ENCODE results near the gene KIF26B.
"Not testable (repeated sequence)": the region's sequence is repeated elsewhere in the genome, so short reads cannot be mapped to it uniquely, and the experiment has no call there.

Gene KIF26B

DNA sequence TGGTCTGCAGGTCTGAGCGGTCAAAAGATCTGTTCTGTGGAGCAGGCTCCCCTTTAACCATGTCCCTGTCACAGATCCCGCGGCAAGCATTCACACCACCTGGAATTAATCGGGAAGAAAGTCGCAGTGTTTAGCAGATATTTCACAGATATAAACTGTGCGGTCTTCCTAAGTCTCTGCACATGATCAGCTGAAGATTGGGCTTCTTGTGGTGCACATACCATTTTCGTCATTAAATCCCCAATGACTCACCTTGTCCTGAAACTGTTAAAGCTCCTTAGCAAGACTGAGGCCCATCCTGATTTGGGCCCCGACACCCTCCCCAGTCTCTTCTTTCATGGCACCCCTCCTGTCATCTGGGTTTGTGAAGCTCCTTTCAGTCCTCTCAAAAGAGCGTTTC lies 158.8 kb downstream of the KIF26B start:
- no peak for DNase-seq (ENCODE audit: low read depth)
- Histone ChIP-seq H3K27me3 (replicated peaks; ENCODE audit: control insufficient read depth, insufficient read depth, low read length) (peaks cover 7% of the 10 kb centered on the region), H3K4me1 (ENCODE audit: control insufficient read depth, insufficient read depth, low read length) (peaks cover 8% of the 10 kb centered on the region)

DNA sequence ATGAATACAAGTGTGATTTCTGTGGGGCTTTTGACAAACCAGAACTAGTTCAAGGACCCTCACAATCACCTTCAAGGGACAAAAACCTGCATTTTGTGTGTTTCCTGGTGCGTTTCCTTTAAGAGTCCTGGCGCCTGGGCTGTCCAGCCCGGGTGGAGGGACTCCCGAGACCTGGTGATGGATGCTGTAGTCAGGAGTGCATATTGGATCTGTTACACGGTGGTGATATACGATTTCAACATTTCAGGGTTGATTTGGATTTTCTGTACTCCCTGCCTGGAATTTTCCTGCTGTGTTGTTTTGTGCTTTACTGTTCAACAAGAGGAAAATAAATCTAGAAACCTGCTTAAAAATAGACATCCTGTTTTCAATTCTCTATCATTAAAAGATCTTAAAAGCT lies 162.0 kb downstream of the KIF26B start:
- no peak for DNase-seq (ENCODE audit: low read depth)
- Histone ChIP-seq H3K9me3 (ENCODE audit: control insufficient read depth, low read length) (no peaks in the 10 kb centered on the region), H3K36me3 (ENCODE audit: control insufficient read depth, insufficient read depth, low read length, severe bottlenecking) (no peaks in the 10 kb centered on the region), H3K9ac (ENCODE audit: low read length) (no peak overlapping the region), H3K27me3 (replicated peaks; ENCODE audit: control insufficient read depth, insufficient read depth, low read length) (peaks cover 7% of the 10 kb centered on the region), H3K4me1 (ENCODE audit: control insufficient read depth, insufficient read depth, low read length) (no peaks in the 10 kb centered on the region), H3K4me3 (ENCODE audit: low read length) (no peak overlapping the region)

More for the DNA sequence above, 158.8 kb downstream of the KIF26B start:
- no peak overlapping the region for H3K4me3 ChIP-seq (ENCODE audit: low read length)
- no peak overlapping the region for H3K9ac ChIP-seq (ENCODE audit: low read length)
- H3K36me3 ChIP-seq (ENCODE audit: control insufficient read depth, insufficient read depth, low read length, severe bottlenecking): no peaks in the 10 kb centered on the region
- no peaks in the 10 kb centered on the region for H3K9me3 ChIP-seq (ENCODE audit: control insufficient read depth, low read length)

DNA sequence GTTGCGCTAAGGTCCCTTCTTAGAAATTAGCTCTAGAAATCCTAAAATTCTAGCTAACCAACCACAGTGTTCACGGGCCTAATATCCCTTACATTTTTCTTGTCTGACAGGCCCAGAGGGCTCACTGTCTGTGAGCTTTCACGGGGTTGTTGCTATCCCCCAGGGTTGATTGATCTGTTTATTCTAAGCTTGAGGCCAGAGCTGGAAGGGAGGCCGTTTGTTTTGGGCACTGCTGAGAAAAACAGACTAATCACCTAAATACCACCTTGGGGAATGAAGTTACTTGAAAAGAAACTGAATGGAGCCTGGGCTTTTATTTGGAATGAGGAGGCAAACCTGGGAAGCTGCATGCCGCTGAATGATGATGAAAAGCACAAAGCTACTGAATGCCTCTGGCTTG lies 162.4 kb downstream of the KIF26B start:
- Histone ChIP-seq H3K36me3 (ENCODE audit: control insufficient read depth, insufficient read depth, low read length, severe bottlenecking) (no peaks in the 10 kb centered on the region), H3K9me3 (ENCODE audit: control insufficient read depth, low read length) (no peaks in the 10 kb centered on the region), H3K4me1 (ENCODE audit: control insufficient read depth, insufficient read depth, low read length) (no peaks in the 10 kb centered on the region), H3K4me3 (ENCODE audit: low read length) (no peak overlapping the region), H3K9ac (ENCODE audit: low read length) (no peak overlapping the region), H3K27me3 (replicated peaks; ENCODE audit: control insufficient read depth, insufficient read depth, low read length) (peaks cover 4% of the 10 kb centered on the region)
- no peak for DNase-seq (ENCODE audit: low read depth)

DNA sequence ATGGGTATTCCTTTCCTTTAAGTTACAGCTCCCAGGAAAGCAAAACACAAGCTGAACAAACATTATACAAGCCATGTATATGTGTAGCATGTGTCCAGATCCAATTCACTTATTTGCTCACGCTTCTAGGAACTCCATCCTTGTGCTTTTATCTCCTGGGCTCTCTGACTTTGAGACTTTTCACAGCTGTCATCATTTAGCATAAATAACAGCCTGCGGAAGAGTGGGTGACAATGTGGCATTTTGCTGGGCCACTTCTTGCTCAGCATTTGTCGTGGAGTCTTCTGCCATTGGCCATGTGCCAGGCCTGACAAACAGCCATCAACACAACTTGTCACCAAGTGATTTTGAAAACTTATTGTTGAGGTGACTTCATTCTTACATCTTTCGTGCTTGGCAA lies 164.3 kb downstream of the KIF26B start:
- Histone ChIP-seq H3K4me1 (ENCODE audit: control insufficient read depth, insufficient read depth, low read length) (no peaks in the 10 kb centered on the region), H3K9ac (ENCODE audit: low read length) (no peak overlapping the region), H3K4me3 (ENCODE audit: low read length) (no peak overlapping the region), H3K9me3 (ENCODE audit: control insufficient read depth, low read length) (no peaks in the 10 kb centered on the region), H3K36me3 (ENCODE audit: control insufficient read depth, insufficient read depth, low read length, severe bottlenecking) (no peaks in the 10 kb centered on the region), H3K27me3 (replicated peaks; ENCODE audit: control insufficient read depth, insufficient read depth, low read length) (peaks cover 4% of the 10 kb centered on the region)
- no peak for DNase-seq (ENCODE audit: low read depth)

DNA sequence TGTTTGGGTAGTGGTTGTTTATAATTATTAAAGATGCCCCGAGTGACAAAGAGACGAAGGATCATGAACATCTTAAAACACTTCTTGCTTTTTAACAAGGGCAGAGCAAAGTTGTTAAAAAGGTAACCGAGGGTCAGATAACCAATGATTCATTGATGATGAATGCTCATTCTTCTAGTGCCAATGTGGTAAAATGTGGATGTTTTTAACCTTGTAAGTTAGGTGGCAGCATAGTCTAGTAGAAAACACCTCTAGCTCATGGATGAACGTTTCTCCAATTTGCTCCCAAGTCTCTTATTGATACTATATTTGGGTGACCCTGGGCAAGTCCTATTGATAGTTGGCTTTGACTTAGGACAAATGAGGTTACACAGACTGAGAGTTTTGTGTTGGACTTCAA lies 167.9 kb downstream of the KIF26B start:
- Histone ChIP-seq H3K4me3 (ENCODE audit: low read length) (no peak overlapping the region), H3K9ac (ENCODE audit: low read length) (no peak overlapping the region), H3K27me3 (replicated peaks; ENCODE audit: control insufficient read depth, insufficient read depth, low read length) (peaks cover 7% of the 10 kb centered on the region), H3K4me1 (ENCODE audit: control insufficient read depth, insufficient read depth, low read length) (no peaks in the 10 kb centered on the region), H3K36me3 (ENCODE audit: control insufficient read depth, insufficient read depth, low read length, severe bottlenecking) (no peaks in the 10 kb centered on the region), H3K9me3 (ENCODE audit: control insufficient read depth, low read length) (no peaks in the 10 kb centered on the region)
- no peak for DNase-seq (ENCODE audit: low read depth)

DNA sequence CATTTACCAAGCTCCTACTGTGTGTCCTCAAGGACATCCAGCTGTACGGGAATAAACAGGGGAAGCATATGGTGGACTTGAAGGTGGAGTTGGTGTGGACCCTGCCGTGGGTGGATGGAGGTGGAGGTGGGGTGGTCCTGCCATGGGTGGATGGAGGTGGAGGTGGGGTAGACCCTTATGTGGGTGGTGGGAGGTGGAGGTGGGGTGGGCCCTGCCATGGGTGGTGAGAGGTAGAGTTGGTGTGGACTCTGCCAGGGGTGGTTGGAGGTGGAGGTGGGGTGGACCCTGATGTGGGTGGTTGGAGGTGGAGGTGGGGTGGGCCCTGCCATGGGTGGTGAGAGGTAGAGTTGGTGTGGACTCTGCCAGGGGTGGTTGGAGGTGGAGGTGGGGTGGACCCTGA lies 169.0 kb downstream of the KIF26B start:
- not testable (repeated sequence) for H3K9ac ChIP-seq (ENCODE audit: low read length); DNase-seq (ENCODE audit: low read depth); H3K27me3 ChIP-seq (replicated peaks; ENCODE audit: control insufficient read depth, insufficient read depth, low read length)

DNA sequence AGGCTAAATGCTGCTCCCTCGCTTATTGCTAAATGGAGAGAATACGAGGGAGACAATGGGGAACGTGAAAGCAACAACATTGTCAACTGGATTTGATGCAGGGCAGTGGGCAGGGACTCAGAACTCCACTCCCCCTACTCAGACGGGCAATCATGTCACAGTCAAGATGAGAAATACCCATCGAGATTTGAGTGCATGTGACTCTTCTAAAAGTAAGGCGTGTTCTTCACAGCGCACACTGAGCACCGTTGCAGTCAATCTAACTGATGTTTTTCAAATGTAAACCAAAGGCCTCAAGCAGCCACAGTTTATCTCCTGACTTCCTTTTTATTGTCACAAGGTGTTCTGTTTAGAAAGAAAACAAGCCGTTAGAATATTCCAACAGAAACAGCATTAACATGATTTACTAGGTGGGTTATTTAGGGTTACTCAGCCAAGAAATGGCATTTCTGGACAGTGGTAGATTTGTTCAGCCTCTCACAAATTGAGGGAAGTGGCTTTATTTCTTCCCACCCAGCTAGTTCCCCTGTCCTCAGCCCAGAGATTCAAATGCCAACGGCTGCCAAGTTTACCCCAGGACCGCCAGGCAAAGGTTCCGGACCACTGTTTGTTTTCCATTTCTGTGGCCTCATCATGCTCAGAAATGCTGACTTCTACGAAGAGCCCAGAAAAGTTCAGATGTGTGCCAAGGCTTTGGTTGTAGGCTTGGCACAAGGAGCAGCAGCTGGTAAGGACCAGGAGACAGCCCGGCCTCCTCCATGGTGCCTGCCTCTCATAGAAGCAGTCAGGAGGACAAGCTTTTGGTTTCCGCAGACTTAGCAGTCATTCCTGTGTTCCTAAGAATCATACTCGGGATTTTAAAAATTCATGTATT lies 171.4 kb downstream of the KIF26B start:
- Histone ChIP-seq H3K4me3 (ENCODE audit: low read length) (no peak overlapping the region), H3K4me1 (ENCODE audit: control insufficient read depth, insufficient read depth, low read length) (no peaks in the 10 kb centered on the region), H3K36me3 (ENCODE audit: control insufficient read depth, insufficient read depth, low read length, severe bottlenecking) (no peaks in the 10 kb centered on the region), H3K9ac (ENCODE audit: low read length) (no peak overlapping the region), H3K27me3 (replicated peaks; ENCODE audit: control insufficient read depth, insufficient read depth, low read length) (peaks cover 7% of the 10 kb centered on the region), H3K9me3 (ENCODE audit: control insufficient read depth, low read length) (no peaks in the 10 kb centered on the region)
- no peak for DNase-seq (ENCODE audit: low read depth)

More for the DNA sequence above, 169.0 kb downstream of the KIF26B start:
- not testable (repeated sequence) for H3K9me3 ChIP-seq (ENCODE audit: control insufficient read depth, low read length); H3K4me1 ChIP-seq (ENCODE audit: control insufficient read depth, insufficient read depth, low read length); H3K36me3 ChIP-seq (ENCODE audit: control insufficient read depth, insufficient read depth, low read length, severe bottlenecking); H3K4me3 ChIP-seq (ENCODE audit: low read length)

DNA sequence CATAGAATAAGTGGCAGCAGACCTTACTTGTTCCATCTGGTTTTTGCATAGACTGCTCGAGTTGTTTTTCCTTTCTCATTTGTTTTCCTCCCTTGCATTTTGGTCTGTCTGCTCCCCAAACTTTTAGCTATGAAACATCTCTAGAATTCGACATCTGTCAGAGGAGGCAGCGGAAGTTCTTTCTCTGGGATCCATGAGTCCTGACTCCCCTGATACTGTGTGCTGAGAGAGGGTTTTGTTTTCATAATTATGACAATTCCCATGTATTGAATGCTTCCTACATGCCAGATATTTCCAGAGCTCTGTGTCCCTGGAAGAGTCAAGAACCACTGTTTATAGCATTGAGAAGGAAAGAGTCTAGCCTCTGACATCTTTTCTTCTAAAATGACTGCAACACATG lies 172.6 kb downstream of the KIF26B start:
- H3K9me3 ChIP-seq (ENCODE audit: control insufficient read depth, low read length): no peaks in the 10 kb centered on the region
- H3K36me3 ChIP-seq (ENCODE audit: control insufficient read depth, insufficient read depth, low read length, severe bottlenecking): no peaks in the 10 kb centered on the region
- no peak overlapping the region for H3K4me3 ChIP-seq (ENCODE audit: low read length)
- peaks cover 7% of the 10 kb centered on the region for H3K27me3 ChIP-seq (replicated peaks; ENCODE audit: control insufficient read depth, insufficient read depth, low read length)
- no peak overlapping the region for H3K9ac ChIP-seq (ENCODE audit: low read length)
- DNase-seq (ENCODE audit: low read depth): no peak
- H3K4me1 ChIP-seq (ENCODE audit: control insufficient read depth, insufficient read depth, low read length): no peaks in the 10 kb centered on the region

DNA sequence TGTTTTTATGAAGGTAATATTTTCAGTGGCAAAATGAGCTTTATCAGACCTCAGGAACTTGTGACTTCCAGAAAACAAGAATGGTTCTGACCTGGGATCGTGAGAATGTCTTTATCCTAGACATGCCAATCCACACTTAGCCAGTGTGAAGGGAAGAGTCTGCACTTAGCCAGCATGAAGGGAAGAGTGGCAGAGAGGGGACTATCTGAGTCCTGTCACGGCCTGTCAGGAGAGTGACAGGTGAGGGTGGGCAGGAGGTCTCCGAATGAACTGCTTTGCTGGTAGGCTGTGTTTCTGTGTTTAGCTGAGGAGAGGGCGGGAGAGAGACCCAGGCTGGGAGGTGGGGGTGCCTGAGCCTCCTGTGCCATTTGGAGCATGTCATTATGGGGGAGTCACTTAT lies 173.1 kb downstream of the KIF26B start:
- H3K4me1 ChIP-seq (ENCODE audit: control insufficient read depth, insufficient read depth, low read length): no peaks in the 10 kb centered on the region
- no peak for DNase-seq (ENCODE audit: low read depth)
- H3K9me3 ChIP-seq (ENCODE audit: control insufficient read depth, low read length): no peaks in the 10 kb centered on the region
- no peak overlapping the region for H3K4me3 ChIP-seq (ENCODE audit: low read length)
- H3K36me3 ChIP-seq (ENCODE audit: control insufficient read depth, insufficient read depth, low read length, severe bottlenecking): no peaks in the 10 kb centered on the region
- H3K27me3 ChIP-seq (replicated peaks; ENCODE audit: control insufficient read depth, insufficient read depth, low read length): peaks cover 7% of the 10 kb centered on the region
- no peak overlapping the region for H3K9ac ChIP-seq (ENCODE audit: low read length)

DNA sequence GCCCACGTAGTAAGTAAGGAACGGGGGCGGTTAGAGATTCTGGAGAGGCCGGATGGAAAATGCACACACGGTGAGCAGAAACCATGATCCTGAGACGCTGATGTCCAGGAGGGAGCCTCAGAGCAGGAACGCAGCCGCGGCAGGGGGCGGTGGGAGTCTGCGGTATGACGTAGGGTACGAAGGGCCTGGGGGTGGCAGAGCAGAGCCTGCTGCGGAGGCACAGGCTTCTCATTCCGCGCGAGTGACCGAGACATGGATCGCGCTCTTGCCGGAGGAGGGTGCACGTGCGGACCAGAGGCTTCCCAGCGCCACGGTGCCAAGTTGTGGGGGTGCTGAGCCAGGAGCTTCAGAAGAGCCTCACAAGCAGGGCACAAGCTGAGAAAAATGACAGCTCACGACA lies 176.2 kb downstream of the KIF26B start:
- no peaks in the 10 kb centered on the region for H3K9me3 ChIP-seq (ENCODE audit: control insufficient read depth, low read length)
- H3K4me1 ChIP-seq (ENCODE audit: control insufficient read depth, insufficient read depth, low read length): no peaks in the 10 kb centered on the region
- no peak for DNase-seq (ENCODE audit: low read depth)
- H3K27me3 ChIP-seq (replicated peaks; ENCODE audit: control insufficient read depth, insufficient read depth, low read length): peaks cover 7% of the 10 kb centered on the region
- H3K4me3 ChIP-seq (ENCODE audit: low read length): no peak overlapping the region
- no peaks in the 10 kb centered on the region for H3K36me3 ChIP-seq (ENCODE audit: control insufficient read depth, insufficient read depth, low read length, severe bottlenecking)
- H3K9ac ChIP-seq (ENCODE audit: low read length): no peak overlapping the region

DNA sequence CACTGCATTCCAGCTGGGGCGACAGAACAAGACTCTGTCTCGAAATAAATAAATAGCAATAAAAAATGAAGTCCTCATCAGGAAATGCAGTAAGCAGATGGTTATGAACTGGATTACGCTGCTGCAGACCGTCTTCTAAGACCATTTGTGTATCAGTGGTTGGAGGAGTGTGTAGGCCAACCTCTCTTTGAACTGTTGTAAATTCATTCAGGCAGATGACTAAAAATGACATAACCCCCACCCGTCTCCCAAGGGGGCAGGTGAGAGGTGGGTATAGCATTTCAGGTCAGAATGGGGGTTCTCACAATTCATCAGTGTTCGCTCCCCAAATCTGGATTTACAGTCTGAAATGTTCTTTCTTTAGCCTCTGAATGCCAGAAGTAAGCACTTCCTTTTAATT lies 177.3 kb downstream of the KIF26B start:
- Histone ChIP-seq H3K9ac (ENCODE audit: low read length) (no peak overlapping the region), H3K9me3 (ENCODE audit: control insufficient read depth, low read length) (no peaks in the 10 kb centered on the region), H3K27me3 (replicated peaks; ENCODE audit: control insufficient read depth, insufficient read depth, low read length) (peaks cover 2% of the 10 kb centered on the region), H3K4me3 (ENCODE audit: low read length) (no peak overlapping the region), H3K4me1 (ENCODE audit: control insufficient read depth, insufficient read depth, low read length) (no peaks in the 10 kb centered on the region), H3K36me3 (ENCODE audit: control insufficient read depth, insufficient read depth, low read length, severe bottlenecking) (no peaks in the 10 kb centered on the region)
- DNase-seq (ENCODE audit: low read depth): no peak

DNA sequence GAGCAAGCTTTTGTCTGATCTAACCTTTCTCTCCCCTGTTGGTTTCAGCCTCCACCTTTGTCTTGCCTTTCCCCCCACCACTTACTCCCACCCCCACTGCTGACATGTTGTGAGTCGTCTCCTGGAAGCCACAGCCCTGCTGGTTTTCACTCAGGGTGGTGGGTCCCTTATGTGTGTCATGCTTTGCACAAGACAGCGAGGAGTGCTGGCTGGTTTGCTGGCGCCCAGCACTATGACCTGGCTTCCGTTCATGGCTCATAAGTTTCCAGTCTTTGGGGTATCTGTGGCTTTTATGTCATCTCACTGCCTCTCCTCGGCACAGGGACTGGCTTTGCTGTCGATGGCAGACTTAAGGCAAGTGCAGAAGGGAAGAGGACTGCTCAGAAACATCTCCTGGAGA lies 177.7 kb downstream of the KIF26B start:
- no peak overlapping the region for H3K4me3 ChIP-seq (ENCODE audit: low read length)
- no peak for DNase-seq (ENCODE audit: low read depth)
- no peak overlapping the region for H3K9ac ChIP-seq (ENCODE audit: low read length)
- no peaks in the 10 kb centered on the region for H3K36me3 ChIP-seq (ENCODE audit: control insufficient read depth, insufficient read depth, low read length, severe bottlenecking)
- no peaks in the 10 kb centered on the region for H3K27me3 ChIP-seq (replicated peaks; ENCODE audit: control insufficient read depth, insufficient read depth, low read length)
- H3K4me1 ChIP-seq (ENCODE audit: control insufficient read depth, insufficient read depth, low read length): no peaks in the 10 kb centered on the region
- no peaks in the 10 kb centered on the region for H3K9me3 ChIP-seq (ENCODE audit: control insufficient read depth, low read length)
